ENCODE measurements around the gene TGFBR1.

DNA sequence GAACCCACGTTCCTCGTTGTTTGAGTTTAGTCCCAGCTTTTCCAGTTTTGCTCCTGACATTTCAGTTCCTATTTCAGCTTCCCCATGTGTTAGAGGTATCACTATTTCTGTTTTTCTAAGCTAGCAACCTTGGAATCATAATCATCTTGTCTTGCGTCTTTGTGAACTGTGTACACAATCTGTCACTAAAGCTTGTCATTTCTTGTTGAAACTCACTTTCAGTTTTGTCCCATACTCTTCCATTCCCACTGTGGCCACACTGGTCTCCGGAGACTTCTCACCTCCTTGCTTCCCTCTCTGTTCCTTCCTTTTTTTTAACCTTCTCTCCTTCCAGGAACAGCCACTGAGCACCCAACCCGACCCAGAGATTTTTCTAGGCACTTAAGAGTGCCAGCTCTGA lies 36.9 kb downstream of the TGFBR1 start:
- no peak for TF ChIP-seq CTCF (IDR thresholded peaks at IDR 0.05 in 8 of 11, conservative IDR thresholded peaks at IDR 0.05 in 3 of 11)
- no peak for TF ChIP-seq POLR2AphosphoS5 (IDR thresholded peaks at IDR 0.05)
- no peak for TF ChIP-seq POLR2A (IDR thresholded peaks at IDR 0.05)
